CD4-positive, alpha-beta T cell (primary cell): ENCODE results near the gene ITGAE. TPM values are rescaled to one million over a fixed set of nuclear protein-coding genes. Genes with fewer than 3 reads are reported as not detected.
"Not testable (repeated sequence)": the region's sequence is repeated elsewhere in the genome, so short reads cannot be mapped to it uniquely, and the experiment has no call there.

ENCODE experiments used
- ATAC-seq: fragments of 200-7000 bp; cut with Tn5 transposase; one replicate; pipeline ENCODE4 v1.10.0; 2022; ENCODE audit warnings: mild to moderate bottlenecking; ENCODE audit not compliant: poor library complexity
- CTCF ChIA-PET: fragments of 350-600 bp; sonication (Branson Sonifier 250); formaldehyde crosslinking; loops from one replicate; lab custom pipeline; 2021; ENCODE audit warnings: antibody characterized with exemption, inconsistent platforms; lab: Charles Lee
- POLR2A ChIA-PET: fragments of 350-600 bp; sonication (Branson Sonifier 250); formaldehyde crosslinking; loops from one replicate; lab custom pipeline; 2021; ENCODE audit warnings: antibody characterized with exemption, inconsistent platforms; lab: Charles Lee
- DNase-seq, 14 experiments: peaks; one replicate each; pipeline ENCODE4 v3.0.0-alpha.2; 2013 to 2020; ENCODE audit warnings: mixed read lengths in 2 of 14
- H3K27ac ChIP-seq, 2 donors: one replicate each; pipeline versions ENCODE4 v1.5.1 to v1.7.0; 2013; ENCODE audit warnings: low read length in 2 of 2, low read depth in 1 of 2, mild to moderate bottlenecking in 1 of 2
- H3K27me3 ChIP-seq, 2 experiments: 1 replicate in 1 of 2; 2 replicates in 1 of 2; pipeline versions ENCODE4 v1.6.1 to v1.7.0; 2013; ENCODE audit warnings: low read length in 2 of 2, control low read depth in 1 of 2, mild to moderate bottlenecking in 1 of 2, moderate library complexity in 1 of 2; ENCODE audit not compliant: insufficient read depth in 2 of 2, control insufficient read depth in 1 of 2
- H3K36me3 ChIP-seq: one replicate; pipeline ENCODE4 v1.6.1; 2013; ENCODE audit warnings: low read length, control low read depth; ENCODE audit not compliant: insufficient read depth
- H3K4me1 ChIP-seq: one replicate; pipeline ENCODE4 v1.6.1; 2013; ENCODE audit warnings: low read length, control low read depth; ENCODE audit not compliant: insufficient read depth
- H3K4me3 ChIP-seq: one replicate; pipeline ENCODE4 v1.5.1; 2013; ENCODE audit warnings: mild to moderate bottlenecking, low read length, moderate library complexity
- H3K9me3 ChIP-seq, 2 experiments: 1 replicate in 1 of 2; 2 replicates in 1 of 2; pipeline versions ENCODE4 v1.6.1 to v1.7.0; 2013; ENCODE audit warnings: low read length in 2 of 2, mild to moderate bottlenecking in 2 of 2, control low read depth in 1 of 2, moderate library complexity in 1 of 2; ENCODE audit not compliant: control insufficient read depth in 1 of 2, insufficient read depth in 1 of 2
- H3K27ac Mint-ChIP-seq: one replicate; pipeline ENCODE4 v1.8.0; 2020; ENCODE audit warnings: mixed read lengths
- H3K27me3 Mint-ChIP-seq: one replicate; pipeline ENCODE4 v1.8.0; 2021; ENCODE audit warnings: mixed read lengths
- H3K36me3 Mint-ChIP-seq: one replicate; pipeline ENCODE4 v1.8.0; 2021; ENCODE audit warnings: low read depth, mixed read lengths
- H3K4me1 Mint-ChIP-seq: one replicate; pipeline ENCODE4 v1.8.0; 2021; ENCODE audit warnings: low read depth, mixed read lengths
- H3K4me3 Mint-ChIP-seq: one replicate; pipeline ENCODE4 v1.8.0; 2020; ENCODE audit warnings: mild to moderate bottlenecking, mixed read lengths
- H3K9me3 Mint-ChIP-seq: one replicate; pipeline ENCODE4 v1.8.0; 2020; ENCODE audit warnings: mixed read lengths
- CTCF ChIP-seq: fragments of 200-600 bp; IDR thresholded peaks from one replicate; pipeline ENCODE4 v1.8.0; 2022; ENCODE audit warnings: antibody characterized with exemption, mild to moderate bottlenecking
- intact Hi-C, 2 experiments: fragments of 100-400 bp; cut with DNase I in 1 of 2; cut with micrococcal nuclease in 1 of 2; formaldehyde crosslinking; loops; one replicate each; pipeline versions ENCODE4 v1.15.1 to v1.9.0; 2023 to 2025; cut with DNase I, micrococcal nuclease
- total RNA-seq, 174 experiments: library from RNA in 2 of 174; stranded (reverse) in 2 of 174; gene quantifications; one replicate each; pipeline ENCODE4 v1.2.3 and lab custom pipeline; 2021 to 2026

The ITGAE gene
- total RNA-seq, 2 experiments from 2014 or later = 15.8 to 18.3 TPM

GRCh38 chr17:3704931-3705717 lies 95.9 kb downstream of the ITGAE start:
- Histone ChIP-seq H3K4me1 (no peaks in the 10 kb centered on the region), H3K27ac (no peak overlapping the region), H3K36me3 (no peaks in the 10 kb centered on the region), H3K9me3 (no peaks in the 10 kb centered on the region), H3K27me3 (no peaks in the 10 kb centered on the region), H3K4me3 (no peak overlapping the region)
- no peak for ATAC-seq
- ChIA-PET POLR2A (no interaction called here), CTCF (no interaction called here)
- no peaks in the 10 kb centered on the region for H3K9me3 Mint-ChIP-seq
- H3K27me3 Mint-ChIP-seq = no peaks in the 10 kb centered on the region
- no peak for DNase-seq
- H3K4me3 Mint-ChIP-seq = no peak overlapping the region
- TF ChIP-seq CTCF = no peak
- peaks cover 17% of the 10 kb centered on the region for H3K4me1 Mint-ChIP-seq
- no peak overlapping the region for H3K27ac Mint-ChIP-seq
- intact Hi-C loops = no loop called here
- no peaks in the 10 kb centered on the region for H3K36me3 Mint-ChIP-seq

- H3K4me1 ChIP-seq, H3K4me3 ChIP-seq, H3K4me3 Mint-ChIP-seq, H3K27me3 ChIP-seq, H3K9me3 ChIP-seq, H3K27me3 Mint-ChIP-seq, DNase-seq, H3K36me3 Mint-ChIP-seq, H3K4me1 Mint-ChIP-seq, POLR2A ChIA-PET, H3K9me3 Mint-ChIP-seq, H3K27ac ChIP-seq, H3K36me3 ChIP-seq, ATAC-seq, H3K27ac Mint-ChIP-seq, intact Hi-C loops: not testable (repeated sequence)
- CTCF ChIA-PET = interaction anchor here (0.5 to 0.6 kb wide), 2 partner anchors 35 to 150 kb away, joined by 3 to 4 read pairs; no protein-coding TSS in a partner anchor
Observed at GRCh38 chr17:3702041-3702539, 98.9 kb downstream of the ITGAE start.

- ATAC-seq (no peak), DNase-seq (no peak)
- H3K9me3 ChIP-seq = no peaks in the 10 kb centered on the region
- no peak overlapping the region for H3K27ac Mint-ChIP-seq
- TF ChIP-seq CTCF = no peak
- no peak overlapping the region for H3K27ac ChIP-seq
- no peaks in the 10 kb centered on the region for H3K9me3 Mint-ChIP-seq
- no peaks in the 10 kb centered on the region for H3K27me3 ChIP-seq
- ChIA-PET CTCF (no interaction called here), POLR2A (interaction anchor here (0.7 kb wide), 1 partner anchor 1610 kb away, joined by 3 read pairs; no protein-coding TSS in a partner anchor)
- H3K4me3 ChIP-seq = no peak overlapping the region
- intact Hi-C loops = no loop called here
- peaks cover 13% of the 10 kb centered on the region for H3K4me1 ChIP-seq
- H3K36me3 Mint-ChIP-seq = no peaks in the 10 kb centered on the region
- H3K27me3 Mint-ChIP-seq = no peaks in the 10 kb centered on the region
- H3K36me3 ChIP-seq = no peaks in the 10 kb centered on the region
- H3K4me3 Mint-ChIP-seq = no peak overlapping the region
- H3K4me1 Mint-ChIP-seq = peaks cover 18% of the 10 kb centered on the region
Observed at GRCh38 chr17:3699951-3700350, 101.0 kb downstream of the ITGAE start.
